ENCODE results near the gene KCNE1. TPM values are rescaled to one million over a fixed set of nuclear protein-coding genes. Genes with fewer than 3 reads are reported as not detected.

The KCNE1 gene
- total and polyA plus RNA-seq, 2 of the 4 experiments (the other 2 are of a cell fraction) = 0.46 to 0.90 TPM

GRCh38 chr21:34534522-34534921, 22.5 kb upstream of the KCNE1 start:
- Histone ChIP-seq H4K5ac (ENCODE audit: low read depth, low read length) (no peak overlapping the region), H3K27ac (ENCODE audit: insufficient read depth, low read length) (no peak overlapping the region), H3K14ac (replicated peaks; ENCODE audit: low read depth, low read length) (peak overlapping the region; percentile 43), H3K23ac (ENCODE audit: low read depth, low read length) (no peak overlapping the region), H4K8ac (ENCODE audit: low read depth in 2 of 2, low read length in 2 of 2) (0 out of 4 replicates have a peak overlapping the region, but pooled peaks of 1 of the 2 experiments have one; percentile 35), H2AK9ac (replicated peaks; ENCODE audit: low read depth, low read length, poor library complexity) (no peak overlapping the region), H3K27me3 (ENCODE audit: control insufficient read depth, insufficient read depth, low read length) (no peaks in the 10 kb centered on the region), H3K4me1 (ENCODE audit: control insufficient read depth, insufficient read depth, low read length) (peaks cover 19% of the 10 kb centered on the region), H3K4me3 (ENCODE audit: insufficient read depth, low read depth, low read length) (no peak overlapping the region), H2BK5ac (ENCODE audit: low read depth, low read length, poor library complexity, severe bottlenecking) (no peak overlapping the region), H3K9me3 (ENCODE audit: control insufficient read depth, insufficient read depth, low read length) (no peaks in the 10 kb centered on the region), H3K9ac (ENCODE audit: low read depth, low read length) (no peak overlapping the region), H4K91ac (ENCODE audit: insufficient read depth, low read depth, low read length) (peak overlapping the region; percentile 42; the same call in 1 of the 2 replicates), H3K18ac (ENCODE audit: low read depth, low read length) (no peak overlapping the region; the same call in 1 of the 2 replicates), H2BK120ac (ENCODE audit: low read depth, low read length) (peak overlapping the region; percentile 32; the same call in 1 of the 2 replicates), H3K79me1 (ENCODE audit: low read depth in 1 of 2, low read length in 2 of 2) (peaks cover 5 to 34% of the 10 kb centered on the region in 2 experiments; a peak in 3 of 4 replicates), H4K20me1 (ENCODE audit: insufficient read depth, low read length) (no peaks in the 10 kb centered on the region), H2BK15ac (ENCODE audit: low read depth, low read length) (peak overlapping the region; percentile 86; the same call in 1 of the 3 replicates), H2AFZ (replicated peaks; ENCODE audit: low read length, poor library complexity) (peak overlapping the region; percentile 8), H3K56ac (ENCODE audit: extremely low read depth, insufficient read depth, low read length) (no peak overlapping the region), H3K4ac (ENCODE audit: low read depth, low read length) (peak overlapping the region; percentile 66), H2BK20ac (ENCODE audit: low read depth, low read length) (no peak overlapping the region), H3K9me1 (ENCODE audit: insufficient read depth, low read length) (peaks cover 19% of the 10 kb centered on the region), H2AK5ac (ENCODE audit: low read depth, low read length) (peak overlapping the region; percentile 89), H3K36me3 (ENCODE audit: control insufficient read depth, insufficient read depth, low read length) (no peaks in the 10 kb centered on the region), H3K4me2 (ENCODE audit: low read depth, low read length) (no peak overlapping the region)
- DNase-seq (no peak), ATAC-seq (ENCODE audit: low read depth) (no peak)
- intact Hi-C loops (cut with micrococcal nuclease) = no loop called here
- TF ChIP-seq BHLHE40 (IDR thresholded peaks at IDR 0.05; ENCODE audit: low read depth, low read length) (no peak), ELK1 (IDR thresholded peaks at IDR 0.05; ENCODE audit: borderline replicate concordance, low read depth, low read length) (no peak), RAD21 (IDR thresholded peaks at IDR 0.05; ENCODE audit: low read length) (no peak), MXI1 (IDR thresholded peaks at IDR 0.05; ENCODE audit: borderline replicate concordance, low read depth, low read length) (no peak), CHD1 (IDR thresholded peaks at IDR 0.05; ENCODE audit: low read depth, low read length) (no peak)
- dilution Hi-C loops (cut with HindIII; ENCODE audit: low sequenced_read_pairs, unreplicated experiment) = no loop called here
- WGBS, 2 experiments (ENCODE audit: extremely low coverage in 2 of 2, insufficient read length in 1 of 2) = no CpG with 5 or more reads among the region's 4 CpGs
- POLR2A ChIA-PET (ENCODE audit: unreplicated experiment) = no interaction called here
- BruUV-seq (replicated peaks) = no TSS peak
- CTCF ChIA-PET = no interaction called here
- in situ Hi-C loops (cut with MboI; ENCODE audit: low sequenced_read_pairs) = no loop called here
